HFFc6 (cell line): ENCODE measurements around the gene BACH2. TPM values are rescaled to one million over a fixed set of nuclear protein-coding genes. Genes with fewer than 3 reads are reported as not detected.

Experiments used
- DNase-seq: peaks from one replicate; pipeline ENCODE4 v3.0.0-alpha.2; 2018
- H3K27ac Mint-ChIP-seq: 2 replicates; pipeline ENCODE4 v1.8.0; 2020; ENCODE audit warnings: mild to moderate bottlenecking, mixed read lengths
- H3K27me3 Mint-ChIP-seq: 2 replicates; pipeline ENCODE4 v1.8.0; 2021; ENCODE audit warnings: mild to moderate bottlenecking, moderate library complexity, mixed read lengths; ENCODE audit not compliant: insufficient read depth
- H3K36me3 Mint-ChIP-seq: 2 replicates; pipeline ENCODE4 v1.8.0; 2021; ENCODE audit warnings: low read depth, mixed read lengths
- H3K4me1 Mint-ChIP-seq: 2 replicates; pipeline ENCODE4 v1.8.0; 2020; ENCODE audit warnings: low read depth, mixed read lengths
- H3K4me3 Mint-ChIP-seq: 2 replicates; pipeline ENCODE4 v1.8.0; 2020; ENCODE audit warnings: mild to moderate bottlenecking, moderate library complexity, mixed read lengths
- H3K9me3 Mint-ChIP-seq: 2 replicates; pipeline ENCODE4 v1.8.0; 2020; ENCODE audit warnings: mild to moderate bottlenecking, mixed read lengths
- CTCF ChIP-seq: fragments of 200-600 bp; sonication (generic); IDR thresholded peaks from 2 replicates; pipeline ENCODE4 v1.5.0; 2021; ENCODE audit warnings: antibody characterized with exemption, mild to moderate bottlenecking
- total RNA-seq, 6 experiments: library from RNA; stranded (reverse); fragmentation: NEBNext Ultra II Directional; extraction: Animal tissue kit (Norgen Biotek cat#: 25700); gene quantifications; 2 replicates in 1 of 6; 3 replicates in 5 of 6; pipeline ENCODE4 v1.2.3, GENCODE V29; 2021

The BACH2 gene
- total RNA-seq, 6 experiments from 2014 or later = not detected

GRCh38 chr6:90193359-90193758 lies 103.3 kb downstream of the BACH2 start:
- Mint-ChIP-seq H3K4me3 (no peak overlapping the region), H3K27me3 (peaks cover 6% of the 10 kb centered on the region), H3K4me1 (peaks cover 11% of the 10 kb centered on the region), H3K36me3 (no peaks in the 10 kb centered on the region), H3K27ac (no peak overlapping the region), H3K9me3 (no peaks in the 10 kb centered on the region)
- TF ChIP-seq CTCF = no peak
- DNase-seq = no peak

- no peak overlapping the region for H3K27ac Mint-ChIP-seq
- TF ChIP-seq CTCF = no peak
- DNase-seq = no peak
- no peaks in the 10 kb centered on the region for H3K9me3 Mint-ChIP-seq
- H3K4me1 Mint-ChIP-seq = peaks cover 11% of the 10 kb centered on the region
- no peak overlapping the region for H3K4me3 Mint-ChIP-seq
- H3K36me3 Mint-ChIP-seq = no peaks in the 10 kb centered on the region
- H3K27me3 Mint-ChIP-seq = peaks cover 4% of the 10 kb centered on the region
Observed at GRCh38 chr6:90192857-90193256, 103.8 kb downstream of the BACH2 start.

GRCh38 chr6:90190752-90191395 lies 105.8 kb downstream of the BACH2 start:
- Mint-ChIP-seq H3K4me3 (no peak overlapping the region), H3K4me1 (peaks cover 11% of the 10 kb centered on the region), H3K36me3 (no peaks in the 10 kb centered on the region), H3K27ac (no peak overlapping the region), H3K27me3 (peaks cover 11% of the 10 kb centered on the region), H3K9me3 (no peaks in the 10 kb centered on the region)
- DNase-seq = no peak
- no peak for TF ChIP-seq CTCF

- peaks cover 11% of the 10 kb centered on the region; the same call in 1 of the 2 replicates for H3K27me3 Mint-ChIP-seq
- H3K36me3 Mint-ChIP-seq = no peaks in the 10 kb centered on the region
- DNase-seq = no peak
- TF ChIP-seq CTCF = no peak
- H3K9me3 Mint-ChIP-seq = no peaks in the 10 kb centered on the region
- peaks cover 10% of the 10 kb centered on the region for H3K4me1 Mint-ChIP-seq
- no peak overlapping the region for H3K27ac Mint-ChIP-seq
- no peak overlapping the region for H3K4me3 Mint-ChIP-seq
Observed at GRCh38 chr6:90190131-90190530, 106.5 kb downstream of the BACH2 start.

GRCh38 chr6:90187437-90188121 lies 109.1 kb downstream of the BACH2 start:
- Mint-ChIP-seq H3K4me1 (no peaks in the 10 kb centered on the region), H3K36me3 (no peaks in the 10 kb centered on the region), H3K27ac (no peak overlapping the region), H3K4me3 (no peak overlapping the region), H3K9me3 (no peaks in the 10 kb centered on the region), H3K27me3 (peaks cover 7% of the 10 kb centered on the region; the same call in 1 of the 2 replicates)
- no peak for DNase-seq
- no peak for TF ChIP-seq CTCF
